GM18498 (cell line): ENCODE data around the gene BGLAP.
A peak's percentile ranks its signal among the peaks of the same experiment; 100 is the strongest.
"Not testable (repeated sequence)": the region's sequence is repeated elsewhere in the genome, so short reads cannot be mapped to it uniquely, and the experiment has no call there.

Source experiments
- ATAC-seq: cut with Tn5 transposase; IDR thresholded peaks from one replicate; pipeline ENCODE4 v1.9.1; 2021; ENCODE audit warnings: mild to moderate bottlenecking, moderate library complexity; ENCODE audit not compliant: unreplicated experiment

The BGLAP gene

GRCh38 chr1:156241926-156242325 is at the start of gene BGLAP:
TSS of gene BGLAP (plus strand) at chr1:156242184. CDS start at chr1:156242232, 48 bp downstream.
- no peak for ATAC-seq

DNA sequence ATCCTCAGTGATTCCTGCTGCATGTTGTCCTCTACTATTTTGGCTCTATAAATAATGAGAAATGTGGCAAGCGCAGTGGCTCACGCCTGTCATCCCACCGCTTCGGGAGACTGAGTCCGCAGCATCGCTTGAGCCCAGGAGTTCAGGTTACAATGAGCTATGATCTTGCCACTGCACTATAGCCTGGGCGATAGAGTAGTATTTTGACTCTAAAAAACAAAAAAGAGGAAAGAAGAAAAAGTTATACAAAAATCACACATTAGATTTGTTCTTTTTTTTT is 48.8 kb upstream of the BGLAP start:
- no peak for ATAC-seq

- ATAC-seq = peak; percentile 94
These were observed 48.3 kb upstream of the BGLAP start, which contains the start of gene SLC25A44 for GRCh38 chr1:156193488-156194299. TSS of gene SLC25A44 (plus strand) at chr1:156194104. CDS start at chr1:156199848, 5,744 bp downstream.

GRCh38 chr1:156194300-156194652 is 47.7 kb upstream of the BGLAP start:
- peak; percentile 1 for ATAC-seq

- no peak for ATAC-seq
These were observed 46.1 kb upstream of the BGLAP start for GRCh38 chr1:156195853-156196252.

GRCh38 chr1:156196445-156196844 is 45.5 kb upstream of the BGLAP start:
- no peak for ATAC-seq

GRCh38 chr1:156198831-156199349 is 43.1 kb upstream of the BGLAP start:
- no peak for ATAC-seq

DNA sequence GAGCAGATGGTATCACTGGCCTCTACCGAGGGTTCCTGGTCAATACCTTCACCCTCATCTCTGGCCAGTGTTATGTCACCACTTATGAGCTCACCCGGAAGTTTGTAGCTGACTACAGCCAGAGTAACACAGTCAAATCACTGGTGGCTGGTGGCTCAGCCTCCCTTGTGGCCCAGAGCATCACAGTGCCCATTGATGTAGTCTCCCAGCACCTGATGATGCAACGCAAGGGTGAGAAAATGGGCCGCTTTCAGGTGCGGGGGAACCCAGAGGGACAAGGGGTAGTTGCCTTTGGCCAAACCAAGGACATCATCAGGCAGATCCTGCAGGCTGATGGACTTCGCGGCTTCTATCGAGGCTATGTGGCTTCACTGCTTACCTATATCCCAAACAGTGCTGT is 41.9 kb upstream of the BGLAP start:
- ATAC-seq = no peak

DNA sequence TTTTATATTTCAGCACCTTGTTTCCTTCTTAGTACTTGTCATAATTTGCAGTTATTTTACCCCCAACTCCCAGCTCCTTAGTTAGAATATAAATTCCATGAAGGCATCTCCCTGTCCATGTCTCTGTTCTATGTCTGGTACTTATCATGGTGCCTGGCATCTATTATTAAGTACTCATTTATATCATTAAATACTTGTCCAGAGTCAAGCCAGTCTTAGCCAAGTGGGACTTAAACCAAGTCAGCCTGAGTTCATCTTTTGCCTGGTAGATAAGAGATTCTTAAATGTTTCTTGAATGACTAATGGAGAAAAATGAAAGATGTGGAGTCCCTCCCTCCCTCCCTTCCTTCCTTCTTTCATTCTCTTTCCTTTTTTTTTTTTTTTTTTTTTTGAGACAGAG is 38.7 kb upstream of the BGLAP start:
- ATAC-seq = no peak

DNA sequence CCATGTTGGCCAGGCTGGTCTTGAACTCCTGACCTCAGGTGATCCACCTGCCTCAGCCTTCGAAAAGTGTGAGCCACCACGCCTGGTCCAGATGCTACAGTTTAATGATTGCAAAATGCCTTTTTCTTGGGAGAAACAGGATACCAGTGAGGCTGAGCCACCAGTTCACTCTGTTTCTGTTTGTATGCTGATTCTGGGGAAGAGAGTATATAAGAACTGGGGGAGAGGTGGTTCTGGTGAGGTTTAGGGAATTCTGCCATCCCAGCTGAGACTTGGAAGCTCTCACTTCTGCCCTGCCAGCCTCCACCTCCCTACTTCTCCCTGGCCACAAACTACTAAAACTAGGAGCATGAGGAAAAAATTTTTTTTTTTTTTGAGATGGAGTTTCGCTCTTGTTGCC is 37.3 kb upstream of the BGLAP start:
- ATAC-seq = no peak

GRCh38 chr1:156211243-156211642 is 30.7 kb upstream of the BGLAP start:
- no peak for ATAC-seq

DNA sequence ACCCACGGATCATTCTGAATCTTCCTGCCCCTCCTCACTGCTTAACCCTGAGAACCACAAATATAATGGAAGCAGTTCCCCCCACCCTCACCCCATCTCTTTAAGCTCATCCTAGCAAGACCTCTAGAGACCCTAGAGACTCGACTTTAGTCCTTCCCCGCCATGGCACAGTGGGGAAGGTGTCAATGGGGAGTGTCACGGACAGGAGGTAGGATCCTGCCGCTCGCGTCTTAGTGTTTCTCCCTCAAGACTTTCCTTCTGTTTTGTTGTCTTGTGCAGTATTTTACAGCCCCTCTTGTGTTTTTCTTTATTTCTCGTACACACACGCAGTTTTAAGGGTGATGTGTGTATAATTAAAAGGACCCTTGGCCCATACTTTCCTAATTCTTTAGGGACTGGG is 29.9 kb upstream of the BGLAP start:
- no peak for ATAC-seq

GRCh38 chr1:156212833-156213643 is 28.9 kb upstream of the BGLAP start, which contains the start of gene PMF1:
TSS of gene PMF1 (plus strand) at chr1:156213007. CDS start at chr1:156213016, 9 bp downstream.
- peak; percentile 89 for ATAC-seq

DNA sequence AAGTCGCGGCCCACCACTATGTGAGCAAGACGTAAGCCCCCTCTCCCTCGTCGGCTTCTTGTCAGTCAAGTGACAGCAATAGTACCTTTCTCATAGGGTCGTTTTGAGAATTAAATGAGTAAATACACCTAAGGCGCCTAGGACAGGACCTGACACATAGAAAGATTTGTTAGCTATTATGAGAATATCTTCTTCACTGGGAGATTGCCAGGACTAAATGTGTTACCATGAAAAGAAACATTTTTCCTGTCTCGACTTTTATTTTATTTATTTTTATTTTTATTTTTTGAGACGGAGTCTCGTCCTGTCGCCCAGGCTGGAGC is 28.4 kb upstream of the BGLAP start:
- ATAC-seq = no peak

- no peak for ATAC-seq
These were observed 27.8 kb upstream of the BGLAP start for GRCh38 chr1:156214024-156214748.

- not testable (repeated sequence) for ATAC-seq
These were observed 25.5 kb upstream of the BGLAP start for GRCh38 chr1:156216361-156217086.

- ATAC-seq = no peak
These were observed 24.1 kb upstream of the BGLAP start for GRCh38 chr1:156217871-156218270.

- ATAC-seq = no peak
These were observed 21.8 kb upstream of the BGLAP start for GRCh38 chr1:156220226-156220625.

GRCh38 chr1:156221986-156222692 is 19.8 kb upstream of the BGLAP start:
- no peak for ATAC-seq

- peak; percentile 11 for ATAC-seq
These were observed 16.3 kb upstream of the BGLAP start for GRCh38 chr1:156225677-156226014.
